Measurements from ENCODE around the gene TSACC.
A peak's percentile ranks its signal among the peaks of the same experiment; 100 is the strongest.

TSACC gene

GRCh38 chr1:156392452-156392853 lies 54.1 kb downstream of the TSACC start:
- DNase-seq (ENCODE audit: insufficient read length, low spot score) (peak; percentile 77), FAIRE-seq (peak; percentile 88)
- no peak for TF ChIP-seq CTCF (IDR thresholded peaks at IDR 0.05; ENCODE audit: insufficient read depth, missing control alignments)

GRCh38 chr1:156393095-156393494 lies 54.8 kb downstream of the TSACC start:
- TF ChIP-seq CTCF (IDR thresholded peaks at IDR 0.05; ENCODE audit: insufficient read depth, missing control alignments) = no peak
- no peak for FAIRE-seq
- no peak for DNase-seq (ENCODE audit: insufficient read length, low spot score)

- no peak for TF ChIP-seq CTCF (IDR thresholded peaks at IDR 0.05; ENCODE audit: insufficient read depth, missing control alignments)
- DNase-seq (ENCODE audit: insufficient read length, low spot score) = no peak
- FAIRE-seq = no peak
Observed at GRCh38 chr1:156394082-156394481, 55.8 kb downstream of the TSACC start.

DNA sequence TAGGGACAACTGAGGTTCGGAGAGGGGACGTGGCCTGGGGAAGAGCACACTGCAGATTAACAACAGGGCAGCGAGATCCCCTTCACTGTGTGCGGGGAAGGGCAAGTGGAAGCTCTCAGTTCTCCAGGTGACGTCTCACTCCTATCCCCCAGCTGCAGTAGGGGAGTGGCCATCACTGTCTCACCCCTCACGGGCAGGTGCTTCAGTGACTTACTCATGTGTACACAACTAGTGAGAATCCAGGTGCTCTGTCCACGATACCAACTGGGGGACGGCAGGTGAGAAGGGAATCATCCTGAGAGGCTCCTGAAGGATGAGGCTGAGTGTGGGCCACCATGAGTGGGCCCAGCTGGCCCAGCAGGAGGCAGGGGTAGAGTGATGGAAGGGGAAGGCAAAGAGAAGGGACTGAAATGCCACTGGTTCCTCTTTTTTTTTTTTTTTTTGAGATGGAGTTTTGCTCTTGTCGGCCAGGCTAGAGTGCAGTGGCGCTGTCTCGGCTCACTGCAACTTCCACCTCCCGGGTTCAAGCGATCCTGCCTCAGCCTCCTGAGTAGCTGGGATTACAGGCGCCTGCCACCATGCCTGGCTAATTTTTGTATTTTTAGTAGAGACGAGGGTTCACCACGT lies 56.6 kb downstream of the TSACC start:
- no peak for TF ChIP-seq CTCF (IDR thresholded peaks at IDR 0.05; ENCODE audit: insufficient read depth, missing control alignments)
- no peak for FAIRE-seq
- DNase-seq (ENCODE audit: insufficient read length, low spot score) = no peak

Data from D721Med (cell line).